Measurements from ENCODE around the gene PRKCG.

GRCh38 chr19:53915000-53915399 lies 33.0 kb downstream of the PRKCG start:
- TF ChIP-seq POLR2A (IDR thresholded peaks at IDR 0.05): no peak
- TF ChIP-seq CTCF (IDR thresholded peaks at IDR 0.05): no peak
- TF ChIP-seq EP300 (IDR thresholded peaks at IDR 0.05): no peak
